ENCODE results near the gene COPG1.
A peak's percentile ranks its signal among the peaks of the same experiment; 100 is the strongest.

The COPG1 gene

DNA sequence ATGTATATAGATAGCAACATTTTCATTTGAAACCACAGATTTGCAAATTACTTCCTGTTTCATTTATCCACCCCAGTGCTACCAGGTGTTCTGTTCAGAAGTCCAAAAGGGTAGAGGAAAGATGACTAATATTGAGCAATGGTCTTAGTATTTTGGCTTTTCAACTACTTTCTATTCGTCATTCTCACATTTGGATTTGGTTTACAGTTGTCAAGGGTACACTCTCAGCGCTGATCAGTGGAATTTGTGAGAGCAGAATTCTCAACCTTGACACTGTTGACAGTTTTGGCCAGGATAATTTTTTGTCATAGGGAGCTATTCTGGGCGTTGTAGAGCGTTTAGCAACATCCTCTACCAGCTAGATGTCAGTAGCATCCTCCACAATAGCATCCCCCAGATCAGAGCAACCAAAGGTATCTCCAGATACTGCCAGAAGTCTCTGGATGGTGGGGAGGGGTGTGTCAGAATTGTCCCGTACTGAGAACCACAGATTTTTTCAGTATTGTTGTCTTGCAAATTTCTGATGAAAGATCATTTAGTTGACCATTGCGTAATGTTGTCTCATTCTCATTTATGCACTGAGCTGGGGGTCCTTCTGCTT is 33.4 kb downstream of the COPG1 start:
- DNase-seq: no peak

DNA sequence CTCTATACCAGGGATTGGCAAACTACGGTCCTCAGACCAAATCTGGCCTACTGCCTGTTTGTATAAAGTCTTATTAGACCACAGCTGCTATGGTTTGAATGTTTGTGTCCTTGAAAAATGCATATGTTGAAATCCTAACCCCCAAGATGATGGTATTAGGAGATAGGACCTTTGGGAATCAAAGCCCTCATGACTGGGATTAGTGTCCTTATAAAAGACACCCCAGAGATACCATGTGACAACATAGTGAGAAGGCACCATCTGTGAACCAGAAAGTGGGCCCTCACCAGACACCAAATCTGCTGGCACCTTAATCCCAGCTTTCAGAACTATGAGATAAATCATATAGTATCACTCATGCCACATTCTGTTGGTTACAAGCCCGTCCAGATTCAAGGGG is 36.7 kb downstream of the COPG1 start:
- no peak for DNase-seq

DNA sequence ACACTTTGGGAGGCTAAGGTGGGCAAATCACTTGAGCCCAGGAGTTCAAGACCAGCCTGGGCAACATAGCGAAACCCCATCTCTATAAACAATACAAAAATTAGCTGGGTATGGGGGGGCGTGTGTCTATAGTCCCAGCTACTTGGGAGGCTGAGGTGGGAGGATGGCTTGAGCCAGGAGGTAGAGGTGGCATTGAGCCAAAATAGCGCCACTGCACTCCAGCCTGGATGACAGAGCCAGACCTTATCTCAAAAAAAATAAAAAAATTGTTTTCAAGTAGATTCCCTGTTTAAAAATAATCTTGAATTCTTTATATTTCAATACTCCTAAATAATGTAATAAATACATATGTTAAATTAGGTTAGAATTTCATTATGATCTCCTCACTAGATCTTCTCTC is 39.0 kb downstream of the COPG1 start:
- DNase-seq: no peak

- DNase-seq: no peak
Measured at GRCh38 chr3:129289201-129289921, 40.0 kb downstream of the COPG1 start.

GRCh38 chr3:129291236-129291886 is 42.0 kb downstream of the COPG1 start:
- no peak for DNase-seq

DNA sequence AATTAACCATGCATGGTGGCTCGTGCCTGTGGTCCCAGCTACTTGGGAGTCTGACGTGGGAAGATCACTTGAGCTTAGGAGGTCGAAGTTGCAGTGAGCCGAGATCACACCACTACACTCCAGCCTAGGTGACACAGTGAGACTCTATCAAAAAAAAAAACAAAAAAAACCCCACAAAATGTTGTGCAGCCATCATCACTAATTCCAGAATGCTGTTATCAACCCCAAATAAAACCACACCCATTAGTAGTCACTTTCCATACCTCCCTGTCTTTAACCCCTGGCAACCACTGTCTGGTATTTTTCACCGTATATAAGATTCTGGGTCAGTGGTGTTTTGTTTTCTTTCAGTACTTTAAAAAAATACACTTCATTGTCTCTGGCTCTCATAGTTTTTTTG is 45.9 kb downstream of the COPG1 start:
- no peak for DNase-seq

GRCh38 chr3:129304146-129304961 is 54.9 kb downstream of the COPG1 start:
- no peak for DNase-seq

DNA sequence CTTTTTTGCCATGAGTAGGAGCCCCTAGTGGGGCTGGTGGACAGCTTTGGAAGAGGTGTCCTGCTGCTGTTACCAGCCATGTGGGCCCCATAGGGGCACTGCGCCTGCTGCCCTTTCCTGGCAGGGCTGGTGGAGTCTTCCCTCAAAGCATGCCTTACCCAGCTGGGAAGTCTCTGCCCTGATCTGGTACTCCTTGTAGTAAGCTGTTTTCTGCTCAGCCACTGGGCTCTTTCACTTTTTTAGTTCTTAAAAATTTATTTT is 55.5 kb downstream of the COPG1 start:
- no peak for DNase-seq

DNA sequence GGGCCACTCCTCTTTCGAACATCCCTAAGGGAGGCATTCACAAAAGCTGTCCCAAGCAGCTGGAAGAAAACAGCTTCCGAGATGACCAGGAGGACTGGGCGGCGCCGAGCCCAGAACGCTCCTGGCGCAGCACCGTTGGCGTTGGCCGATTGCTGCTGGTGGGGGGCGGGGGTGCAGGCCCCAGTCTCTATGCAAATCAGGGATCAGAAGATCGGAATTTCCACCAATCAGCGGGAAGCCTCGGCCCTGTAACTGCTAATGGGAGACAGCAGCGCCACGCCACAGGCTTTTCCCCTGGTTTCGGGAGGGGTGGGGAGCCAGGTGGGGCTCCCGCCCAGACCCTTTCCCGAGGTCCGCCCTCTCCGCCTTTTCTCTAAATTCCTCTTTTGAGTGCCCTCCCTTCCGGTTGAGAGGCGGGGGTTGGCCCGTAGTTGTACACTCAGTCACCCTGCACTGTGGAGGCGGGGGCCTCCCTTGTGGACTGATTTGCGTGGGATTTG is 56.2 kb downstream of the COPG1 start:
- no peak for DNase-seq

DNA sequence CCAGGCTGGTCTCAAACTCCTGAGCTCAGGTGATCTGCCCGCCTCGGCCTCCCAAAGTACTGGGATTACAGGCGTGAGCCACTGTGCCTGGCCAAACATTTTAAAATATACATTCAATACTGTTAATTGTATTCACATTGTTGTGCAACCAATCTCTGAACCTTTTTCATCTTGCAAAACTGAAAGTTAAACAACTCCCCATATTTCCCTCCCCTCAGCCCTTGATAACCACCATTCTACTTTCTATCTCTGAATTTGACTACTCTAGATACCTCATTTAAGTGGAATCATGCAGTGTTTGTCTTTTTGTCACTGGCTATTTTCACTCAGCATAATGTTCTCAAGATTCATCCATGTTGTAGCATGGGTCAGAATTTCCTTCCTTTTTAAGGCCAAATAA is 59.2 kb downstream of the COPG1 start:
- no peak for DNase-seq

DNA sequence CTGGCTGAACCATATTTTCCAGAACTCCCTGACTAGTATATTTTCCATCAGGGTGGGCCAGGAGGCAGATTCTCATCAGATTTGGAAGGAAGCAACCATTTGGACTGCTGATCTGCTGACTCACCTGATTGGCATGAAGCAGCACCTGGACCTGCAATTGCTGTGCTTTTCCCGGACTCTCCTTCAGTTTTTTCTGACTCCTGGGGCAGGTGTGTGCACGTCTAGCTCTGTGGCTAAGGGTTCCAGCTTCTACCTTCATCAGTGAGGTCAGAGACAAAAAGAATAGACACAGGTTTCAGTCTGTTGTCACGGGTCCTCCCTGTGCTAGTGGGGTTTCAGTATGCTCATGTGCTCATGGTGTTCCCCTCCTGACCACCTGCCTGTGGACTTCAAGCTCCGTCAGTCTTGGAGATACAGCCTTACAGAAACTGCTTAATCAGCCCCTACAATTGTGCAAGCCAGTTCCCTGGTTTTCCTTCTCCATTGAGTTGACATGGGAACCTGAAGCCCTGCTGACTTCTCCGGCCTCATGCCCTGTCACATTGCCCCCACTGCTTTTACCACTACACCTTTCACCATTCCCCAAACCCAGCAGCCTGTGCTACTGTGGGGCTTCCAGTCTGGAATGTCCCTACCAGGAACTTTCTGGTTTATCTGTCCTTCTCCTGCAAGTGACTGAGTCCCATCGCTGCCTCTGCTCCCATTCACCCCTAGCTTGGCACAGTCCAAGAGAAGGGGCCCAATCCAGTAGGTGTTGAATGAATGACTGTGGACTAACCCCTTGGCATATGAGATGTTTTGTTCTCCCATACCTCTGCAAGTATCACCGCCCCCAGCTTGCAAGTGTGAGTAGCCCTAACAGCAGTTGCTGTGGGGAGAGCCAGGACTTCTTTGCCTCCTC is 61.0 kb downstream of the COPG1 start:
- no peak for DNase-seq

DNA sequence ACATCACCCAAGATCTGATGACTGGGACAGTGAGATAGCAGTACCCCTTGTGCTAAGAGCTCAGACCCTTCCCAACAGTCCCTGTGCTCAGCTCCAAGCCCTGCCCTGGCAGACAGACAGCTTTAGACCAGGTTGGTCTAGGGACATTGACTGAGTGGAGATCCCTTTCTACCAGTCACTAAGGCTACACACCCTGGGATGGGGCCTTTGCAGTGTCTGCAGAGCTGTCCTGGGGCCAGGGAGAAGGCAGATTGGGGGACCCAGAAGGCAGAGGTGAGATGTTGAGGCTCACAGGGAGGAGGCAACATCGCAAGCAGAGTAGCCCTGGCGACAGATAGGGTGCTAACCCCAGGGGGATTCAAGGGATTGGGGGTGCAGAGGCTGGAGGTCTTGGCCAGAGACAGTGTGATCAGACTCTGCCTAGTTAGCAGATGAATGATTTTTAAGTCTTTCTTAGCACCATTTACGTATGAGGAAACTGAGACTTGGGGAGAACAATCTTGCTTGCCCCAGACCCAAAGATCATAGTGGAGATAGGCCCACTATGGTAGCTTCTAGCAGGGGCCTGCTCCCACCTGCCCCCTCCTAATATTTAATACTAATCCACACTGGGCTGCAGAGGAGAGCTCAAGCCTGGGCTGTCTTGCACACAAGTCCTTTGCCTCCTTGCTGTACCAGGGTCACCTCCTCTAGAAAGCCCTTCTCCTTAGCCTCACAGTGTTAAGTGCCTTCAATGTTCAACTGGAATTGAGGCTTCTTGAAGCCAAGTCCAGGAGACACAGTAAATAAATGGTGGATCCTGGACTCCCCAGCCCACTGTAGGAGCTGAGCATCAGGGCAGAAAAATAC is 61.9 kb downstream of the COPG1 start:
- no peak for DNase-seq

- DNase-seq: no peak
Measured at GRCh38 chr3:129312021-129312639, 62.7 kb downstream of the COPG1 start.

DNA sequence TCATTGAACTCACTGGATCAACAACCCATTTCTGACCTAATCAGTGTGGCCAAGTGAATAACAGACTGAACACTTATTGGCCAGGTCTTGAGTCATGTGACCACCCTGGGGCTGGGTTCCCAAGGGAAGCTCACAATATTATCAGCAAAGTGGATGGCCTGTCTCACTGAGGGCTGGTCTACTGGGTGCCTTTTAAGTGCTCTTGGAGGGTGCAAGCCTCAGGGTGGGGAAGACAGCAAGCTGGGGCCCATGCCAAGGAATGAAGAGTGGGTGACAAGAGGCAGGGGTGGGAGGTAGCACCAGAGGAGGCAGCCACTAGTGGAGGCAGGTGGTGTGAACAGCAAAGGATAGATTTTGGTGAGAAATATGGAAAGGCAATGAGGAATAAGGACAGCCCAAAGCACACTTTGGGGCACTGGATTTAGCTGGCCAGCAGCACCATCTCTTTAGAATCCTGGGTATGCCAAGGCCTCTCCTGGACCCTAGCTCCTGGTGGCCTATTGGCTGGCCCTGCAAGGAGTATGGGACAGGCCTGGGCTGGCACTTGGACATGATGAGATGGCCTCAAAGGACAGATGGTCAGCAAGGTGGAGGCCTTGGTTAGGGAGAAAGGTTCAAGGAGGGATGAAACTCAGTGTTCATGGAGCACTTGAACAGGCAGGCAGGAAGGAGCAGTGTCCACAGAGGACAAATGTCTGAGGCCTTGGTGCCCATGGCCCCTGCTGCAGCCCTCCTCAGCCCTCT is 63.4 kb downstream of the COPG1 start:
- no peak for DNase-seq

GRCh38 chr3:129313415-129313664 is 63.9 kb downstream of the COPG1 start:
- no peak for DNase-seq

- no peak for DNase-seq
Measured at GRCh38 chr3:129313665-129314385, 64.4 kb downstream of the COPG1 start.

DNA sequence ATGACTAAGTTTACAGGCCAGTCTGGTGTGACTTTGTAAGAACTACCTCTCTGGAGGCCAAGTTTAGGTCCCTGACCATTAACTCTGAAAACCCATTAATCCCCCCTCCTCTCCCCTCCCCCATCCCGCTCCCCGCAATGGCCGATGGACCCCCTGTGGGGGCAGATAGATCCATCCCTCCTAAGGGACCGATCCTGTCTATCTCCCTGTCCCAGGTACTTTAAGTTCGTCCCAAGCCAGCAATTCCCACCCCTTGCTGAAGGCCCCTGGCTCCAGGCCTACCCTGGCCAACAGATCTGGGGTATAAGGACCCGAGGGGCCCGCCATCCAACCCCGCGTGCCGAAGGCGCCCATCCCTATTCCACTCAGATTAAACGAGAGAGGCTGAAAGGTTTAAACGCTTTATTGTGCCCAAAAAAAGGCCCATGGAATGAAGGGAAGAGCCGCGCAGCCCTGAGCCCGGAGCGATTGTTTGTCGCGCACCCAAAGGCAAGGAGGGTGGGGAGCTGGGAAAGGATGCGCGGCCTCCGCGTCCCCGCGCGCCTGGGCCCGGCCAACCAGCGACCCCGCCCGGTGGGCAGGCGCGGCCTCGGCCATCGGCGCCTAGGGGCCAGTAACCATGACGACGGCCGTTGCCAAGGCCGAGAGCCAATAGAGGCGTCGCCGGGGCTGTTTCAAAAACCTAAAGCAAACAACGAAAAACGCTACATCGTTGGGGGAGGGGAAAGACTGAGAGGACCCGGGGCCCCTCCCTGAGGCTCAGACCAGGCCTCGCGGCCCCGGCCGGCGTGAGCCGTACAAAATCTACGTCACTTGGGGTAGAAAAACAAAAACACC is 65.2 kb downstream of the COPG1 start:
- DNase-seq: peak; percentile 95

GRCh38 chr3:129315223-129315997 is 66.0 kb downstream of the COPG1 start:
- no peak for DNase-seq

DNA sequence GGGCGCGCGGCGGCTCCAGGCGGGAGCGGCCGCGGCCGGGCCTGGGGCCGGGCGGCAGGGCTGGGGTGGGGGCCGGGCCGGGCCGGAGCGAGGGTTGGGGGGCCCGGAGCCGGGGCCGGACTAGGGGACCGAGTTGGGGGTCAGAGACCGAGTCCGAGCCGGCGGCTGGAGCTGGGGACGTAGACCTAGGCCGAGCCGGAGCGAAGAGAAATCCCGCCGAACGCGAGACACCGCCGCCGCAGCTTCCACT is 66.5 kb downstream of the COPG1 start:
- DNase-seq: no peak
